Prostate gland (tissue), 2 donors: ENCODE measurements around the gene TNKS1BP1.

Source experiments
- POLR2AphosphoS5 ChIP-seq: sonication (generic); formaldehyde crosslinking; IDR thresholded peaks from one replicate; pipeline ENCODE4 v1.6.1; 2017; ENCODE audit warnings: antibody characterized with exemption
- TF ChIP-seq, protein P1 (sequence below), 4 experiments: fragments of 200-600 bp in 2 of 4; fragments of 450-650 bp in 2 of 4; sonication (generic) in 2 of 4; IDR thresholded peaks; 1 replicate in 3 of 4; 2 replicates in 1 of 4; pipeline ENCODE4 v1.5.1; 2016 to 2019; ENCODE audit warnings: antibody characterized with exemption in 4 of 4, mild to moderate bottlenecking in 2 of 4, moderate library complexity in 2 of 4

DNA sequence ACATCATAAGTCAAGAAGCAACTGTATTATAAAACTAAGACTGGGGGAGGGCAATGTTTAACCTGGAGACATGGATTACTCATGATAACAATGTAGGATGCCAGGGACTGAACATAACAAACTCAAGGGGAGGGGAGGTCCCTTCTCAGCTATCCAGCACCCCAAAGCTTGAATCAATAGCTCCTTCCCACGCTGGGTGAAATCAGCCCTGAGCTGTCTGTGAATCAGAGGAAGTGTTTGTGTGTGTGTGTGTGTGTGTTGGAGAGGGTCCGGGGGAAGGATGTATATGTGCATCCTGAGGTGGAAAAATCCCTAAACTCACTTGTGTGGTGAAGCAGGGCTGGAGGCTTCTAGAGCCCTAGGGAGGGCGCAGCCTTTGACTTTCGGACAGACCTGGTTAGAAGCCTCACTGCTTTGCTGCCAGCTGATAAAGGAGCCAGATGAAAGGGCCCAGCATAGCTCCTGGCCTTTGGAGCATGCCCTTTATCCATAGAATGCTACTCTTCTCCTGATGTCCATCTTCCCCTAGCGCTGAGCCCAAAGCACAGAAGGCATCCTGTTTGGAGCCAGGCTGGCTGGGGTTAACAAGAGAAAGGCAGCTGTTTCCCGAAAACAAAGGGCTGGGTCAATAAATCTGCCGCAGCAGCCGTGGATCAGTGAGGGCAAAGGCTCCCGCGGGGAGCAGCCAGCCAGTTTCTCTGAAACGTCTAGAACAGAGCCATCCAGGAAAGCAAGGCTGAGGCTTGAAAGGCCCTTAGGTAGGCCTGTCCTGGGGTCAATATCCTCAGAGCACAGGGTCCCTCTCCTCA is 35.8 kb downstream of the TNKS1BP1 start:
- TF ChIP-seq, protein P1, sequence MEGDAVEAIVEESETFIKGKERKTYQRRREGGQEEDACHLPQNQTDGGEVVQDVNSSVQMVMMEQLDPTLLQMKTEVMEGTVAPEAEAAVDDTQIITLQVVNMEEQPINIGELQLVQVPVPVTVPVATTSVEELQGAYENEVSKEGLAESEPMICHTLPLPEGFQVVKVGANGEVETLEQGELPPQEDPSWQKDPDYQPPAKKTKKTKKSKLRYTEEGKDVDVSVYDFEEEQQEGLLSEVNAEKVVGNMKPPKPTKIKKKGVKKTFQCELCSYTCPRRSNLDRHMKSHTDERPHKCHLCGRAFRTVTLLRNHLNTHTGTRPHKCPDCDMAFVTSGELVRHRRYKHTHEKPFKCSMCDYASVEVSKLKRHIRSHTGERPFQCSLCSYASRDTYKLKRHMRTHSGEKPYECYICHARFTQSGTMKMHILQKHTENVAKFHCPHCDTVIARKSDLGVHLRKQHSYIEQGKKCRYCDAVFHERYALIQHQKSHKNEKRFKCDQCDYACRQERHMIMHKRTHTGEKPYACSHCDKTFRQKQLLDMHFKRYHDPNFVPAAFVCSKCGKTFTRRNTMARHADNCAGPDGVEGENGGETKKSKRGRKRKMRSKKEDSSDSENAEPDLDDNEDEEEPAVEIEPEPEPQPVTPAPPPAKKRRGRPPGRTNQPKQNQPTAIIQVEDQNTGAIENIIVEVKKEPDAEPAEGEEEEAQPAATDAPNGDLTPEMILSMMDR (IDR thresholded peaks at IDR 0.05): no peak
- no peak for TF ChIP-seq POLR2AphosphoS5
